K562 (cell line): ENCODE measurements around the gene TMEM38B. TPM values are rescaled to one million over a fixed set of nuclear protein-coding genes. Genes with fewer than 3 reads are reported as not detected.
A peak's percentile ranks its signal among the peaks of the same experiment; 100 is the strongest.

Experiments
- ATAC-seq: fragments of 200-7000 bp; cut with Tn5 transposase; 3 replicates; pipeline ENCODE4 v1.9.1; 2020; ENCODE audit warnings: moderate library complexity
- BruUV-seq: library from RNA; stranded (reverse); fragments of 400-500 nt; replicated peaks from 2 replicates; lab custom pipeline; 2021; lab: Mats Ljungman, UMichigan
- CTCF ChIA-PET: fragments of 300-600 bp; formaldehyde crosslinking; extraction: SDS; loops from one replicate; lab custom pipeline; 2021; ENCODE audit warnings: low intra/inter-chr PET ratio; lab: Yijun Ruan, JAX
- POLR2A ChIA-PET: fragments of 300-600, 350-650 bp; sonication (Branson Sonifier 250); formaldehyde crosslinking; extraction: SDS; loops from one replicate; lab custom pipeline; 2021; ENCODE audit warnings: antibody characterized with exemption, inconsistent platforms; lab: Yijun Ruan, JAX
- DNase-seq, 4 experiments: peaks; one replicate each; pipeline versions ENCODE4 v3.0.0 to v3.0.0-alpha.2; 2011 to 2018; ENCODE audit warnings: low spot score in 3 of 4, mixed read lengths in 3 of 4; ENCODE audit errors: extremely low read depth in 1 of 4
- FAIRE-seq: peaks from 2 replicates; lab custom pipeline; 2011; peaks lifted over from hg19 to GRCh38; lab: Jason Lieb, UNC
- H2AFZ ChIP-seq: 2 replicates; pipeline ENCODE4 v1.6.0; 2011; ENCODE audit warnings: low read depth, low read length, control low read depth, inconsistent platforms
- H3K27ac ChIP-seq: fragments of 200-600 bp; 3 replicates; pipeline ENCODE4 v1.8.0; 2011; ENCODE audit warnings: low read depth, mild to moderate bottlenecking, control low read depth, inconsistent platforms, low read length, moderate library complexity, mixed read lengths; ENCODE audit errors: extremely low read depth
- H3K27me3 ChIP-seq, 2 experiments: fragments of 300-600 bp in 1 of 2; 2 replicates in 1 of 2; 3 replicates in 1 of 2; pipeline versions ENCODE4 v1.6.0 to v1.8.0; 2011; ENCODE audit warnings: inconsistent platforms in 2 of 2, low read length in 2 of 2, mild to moderate bottlenecking in 1 of 2, mixed read lengths in 1 of 2, moderate library complexity in 1 of 2; ENCODE audit not compliant: control insufficient read depth in 2 of 2, insufficient read depth in 2 of 2
- H3K36me3 ChIP-seq: fragments of 300-600 bp; 3 replicates; pipeline ENCODE4 v1.8.0; 2011; ENCODE audit warnings: mild to moderate bottlenecking, low read length, inconsistent platforms; ENCODE audit not compliant: control insufficient read depth, insufficient read depth
- H3K4me1 ChIP-seq, 2 experiments: fragments of 200-600 bp in 1 of 2; replicated peaks in 1 of 2; 2 replicates in 1 of 2; 3 replicates in 1 of 2; pipeline versions ENCODE4 v1.5.1 to v1.8.0; 2011; ENCODE audit warnings: inconsistent platforms in 2 of 2, low read length in 2 of 2, mild to moderate bottlenecking in 1 of 2, mixed read lengths in 1 of 2, moderate library complexity in 1 of 2; ENCODE audit not compliant: control insufficient read depth in 2 of 2, insufficient read depth in 2 of 2
- H3K4me2 ChIP-seq: 2 replicates; pipeline ENCODE4 v1.6.1; 2011; ENCODE audit warnings: low read length, control low read depth, inconsistent platforms, mixed read lengths; ENCODE audit not compliant: insufficient read depth
- H3K4me3 ChIP-seq: fragments of 200-600 bp; sonication (generic), shearing (Covaris generic); 2 replicates; pipeline ENCODE4 v1.5.1; 2016; ENCODE audit warnings: control low read depth, inconsistent platforms
- H3K79me2 ChIP-seq: fragments of 200-600 bp; 3 replicates; pipeline ENCODE4 v1.8.0; 2011; ENCODE audit warnings: low read length, inconsistent platforms; ENCODE audit not compliant: control insufficient read depth, insufficient read depth
- H3K9ac ChIP-seq, 2 experiments: 2 replicates each; pipeline versions ENCODE4 v1.6.0 to v1.6.1; 2011; ENCODE audit warnings: low read depth in 2 of 2, low read length in 2 of 2, control low read depth in 1 of 2, inconsistent platforms in 1 of 2, mild to moderate bottlenecking in 1 of 2, mixed read lengths in 1 of 2; ENCODE audit not compliant: insufficient read depth in 1 of 2
- H3K9me1 ChIP-seq: one replicate; pipeline ENCODE4 v1.6.0; 2011; ENCODE audit warnings: inconsistent platforms, mild to moderate bottlenecking, low read length, moderate library complexity; ENCODE audit not compliant: control insufficient read depth, insufficient read depth
- H3K9me3 ChIP-seq: replicated peaks from 2 replicates; pipeline ENCODE4 v1.5.1; 2011; ENCODE audit warnings: low read depth, low read length, inconsistent platforms; ENCODE audit not compliant: control insufficient read depth, insufficient read depth
- H4K20me1 ChIP-seq: replicated peaks from 2 replicates; pipeline ENCODE4 v1.6.1; 2011; ENCODE audit warnings: low read length, inconsistent platforms, mixed read lengths; ENCODE audit not compliant: control insufficient read depth, insufficient read depth
- EP300 ChIP-seq: IDR thresholded peaks from 2 replicates; pipeline ENCODE4 v1.6.1; 2012; ENCODE audit warnings: low read length, improper control_type of control experiment
- HMG20A ChIP-seq: fragments of 450-650 bp; formaldehyde crosslinking; conservative IDR thresholded peaks from 2 replicates; pipeline ENCODE4 v1.4.0; 2020; ENCODE audit warnings: mild to moderate bottlenecking, mixed read lengths
- NR2C2 ChIP-seq, 2 experiments: fragments of 200-800 bp in 1 of 2; sonication (Bioruptor generic) in 1 of 2; sonication (generic) in 1 of 2; formaldehyde crosslinking in 1 of 2; IDR thresholded peaks; 2 replicates each; pipeline versions ENCODE4 v1.6.1 to v1.8.0; 2016 to 2022; ENCODE audit warnings: mild to moderate bottlenecking in 1 of 2, missing compliant biosample characterization in 1 of 2, missing genetic modification characterization in 1 of 2, missing genetic modification reagents in 1 of 2
- SAP30 ChIP-seq: fragments of 200-600 bp; sonication (generic); IDR thresholded peaks from 2 replicates; pipeline ENCODE4 v1.6.1; 2012; ENCODE audit warnings: borderline replicate concordance, low read depth, mild to moderate bottlenecking, moderate library complexity, low read length, control low read depth, inconsistent platforms; ENCODE audit not compliant: insufficient read depth, poor library complexity, severe bottlenecking
- SPI1 ChIP-seq: IDR thresholded peaks from 2 replicates; pipeline ENCODE4 v1.6.1; 2011; ENCODE audit warnings: low read depth, low read length, control low read depth, borderline replicate concordance
- WHSC1 ChIP-seq: IDR thresholded peaks from one replicate; pipeline ENCODE4 v1.6.1; 2012; ENCODE audit warnings: low read length, control low read depth, inconsistent platforms
- ZNF408 ChIP-seq: fragments of 250-450 bp; sonication (Bioruptor Pico); IDR thresholded peaks from 2 replicates; pipeline ENCODE4 v1.4.0; 2020; ENCODE audit warnings: low read depth, mild to moderate bottlenecking, moderate library complexity
- WGBS: fragments of 100-300 bp; shearing (Covaris generic); methylation state at CpG from one replicate; pipeline ENCODE4 v1.1.6; 2016; ENCODE audit warnings: low coverage, mixed read lengths; ENCODE audit not compliant: insufficient coverage; ENCODE audit errors: missing lambda C conversion rate; 5-methylcytosine and 5-hydroxymethylcytosine counted together
- in situ Hi-C: fragments of 300-500 bp; cut with MboI; formaldehyde crosslinking; loops from 4 replicates; pipeline ENCODE4 v1.15.0; 2018; ENCODE audit warnings: inconsistent platforms, mixed read lengths
- intact Hi-C: fragments of 100-400 bp; cut with micrococcal nuclease; formaldehyde crosslinking; loops from 2 replicates; pipeline ENCODE4 v1.14.2; 2022
- polyA plus RNA-seq, 8 experiments: library from polyadenylated mRNA; depleted of rRNA in 4 of 8; stranded (reverse) in 5 of 8; unstranded in 3 of 8; fragments of >200 nt; fragmentation: Nextera tagmentation in 2 of 8; fragmentation: Illumina TruSeq in 1 of 8; extraction: Ambion mirVana in 2 of 8; extraction: Trizol in 1 of 8; gene quantifications; 2 replicates each; pipeline versions ENCODE4 v1.2.1 to v1.2.3, GENCODE V29; 2011 to 2014; ENCODE audit warnings: inconsistent platforms in 1 of 8, missing spikeins in 1 of 8
- total RNA-seq, 7 experiments: library from RNA; depleted of rRNA in 6 of 7; stranded (reverse); fragments of >200 nt in 6 of 7; fragmentation: Illumina TruSeq in 2 of 7; extraction: Trizol in 2 of 7; gene quantifications; 2 replicates each; pipeline versions ENCODE4 v1.2.1 to v1.2.3, GENCODE V29; 2011 to 2021; ENCODE audit warnings: low replicate concordance in 1 of 7

Gene TMEM38B
- total and polyA plus RNA-seq, 9 of the 15 experiments (the other 6 are each of a cell fraction or from before 2014, with no cell fraction given): 26.0 to 57.5 (median 38.5) TPM

DNA sequence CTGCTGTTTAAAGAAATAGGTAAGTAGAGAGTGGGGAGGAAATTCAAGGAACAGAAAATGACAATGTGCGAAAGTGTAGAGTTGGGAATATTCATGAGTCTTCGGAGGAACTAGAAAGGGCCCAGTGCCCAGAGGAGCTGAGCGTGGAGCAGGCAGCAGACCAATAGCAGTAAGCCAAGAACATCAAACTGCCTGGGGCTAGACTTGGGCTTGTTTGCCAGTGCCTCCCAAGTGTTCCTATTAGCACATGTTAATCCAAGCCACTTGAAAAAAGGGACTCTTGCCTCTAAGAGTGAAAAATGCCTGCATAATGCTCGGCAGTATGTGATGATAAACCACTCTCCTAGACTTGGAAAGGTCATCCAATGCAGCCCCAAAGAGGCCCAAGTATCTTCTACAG lies 33.3 kb upstream of the TMEM38B start (continued):
- TF ChIP-seq NR2C2 (CRISPR knock-in tag; IDR thresholded peaks at IDR 0.05): no peak
- TF ChIP-seq NR2C2 (tag; IDR thresholded peaks at IDR 0.05): no peak
- TF ChIP-seq WHSC1: no peak
- TF ChIP-seq SAP30: no peak
- no peak for TF ChIP-seq HMG20A (CRISPR knock-in tag)
- TF ChIP-seq EP300: no peak
- TF ChIP-seq, all 486 proteins: peak for 0

- Histone ChIP-seq H2AFZ (no peak within 1 kb of the TSS), H3K9ac (no peak within 1 kb of the TSS), H3K9me3 (no peaks in the 10 kb centered on the region), H3K4me3 (no peak within 1 kb of the TSS), H3K79me2 (no peaks in the 10 kb centered on the region), H3K27ac (no peak within 1 kb of the TSS), H3K27me3 (no peaks in the 10 kb centered on the region), H4K20me1 (no peaks in the 10 kb centered on the region; the same call in 1 of the 2 replicates), H3K9me1 (no peaks in the 10 kb centered on the region)
- intact Hi-C loops: no loop called here
- ATAC-seq (no peak), DNase-seq (no peak)
- CTCF ChIA-PET: no interaction called here
- no TSS peak for BruUV-seq
- WGBS: 40% methylated on average over 12 of the region's 12 CpGs
- in situ Hi-C loops: no loop called here
- TF ChIP-seq ZNF408: no peak
- 0 out of 2 replicates have a peak, but pooled peaks have one; percentile 11 for TF ChIP-seq SPI1
- TF ChIP-seq, all 486 proteins: peak for 1
- Histone ChIP-seq H3K4me2 (no peak within 1 kb of the TSS), H3K36me3 (no peaks in the 10 kb centered on the region), H3K4me1 (no peaks in the 10 kb centered on the region)
- POLR2A ChIA-PET: interaction anchor here (1.2 kb wide), 2 partner anchors 11 kb away, joined by 4 read pairs; no protein-coding TSS in a partner anchor
- no peak for FAIRE-seq
Measured at GRCh38 chr9:105662184-105663104, 31.9 kb upstream of the TMEM38B start, which contains the start of gene TAL2. TAL2 (plus strand) TSS chr9:105662457; CDS start chr9:105662497, 40 bp downstream.
